HG03139 (cell line): ENCODE data around the gene TMEM144.
"Not testable (repeated sequence)": the region's sequence is repeated elsewhere in the genome, so short reads cannot be mapped to it uniquely, and the experiment has no call there.

ENCODE experiments used
- ATAC-seq: cut with Tn5 transposase; IDR thresholded peaks from one replicate; pipeline ENCODE4 v1.9.1; 2021; ENCODE audit not compliant: unreplicated experiment

The TMEM144 gene

GRCh38 chr4:158234671-158235070, 24.4 kb downstream of the TMEM144 start:
- no peak for ATAC-seq

GRCh38 chr4:158236304-158237030, 26.2 kb downstream of the TMEM144 start:
- ATAC-seq, result no peak

- no peak for ATAC-seq
Observed at GRCh38 chr4:158238575-158238974, 28.3 kb downstream of the TMEM144 start.

- no peak for ATAC-seq
Observed at GRCh38 chr4:158239196-158239595, 28.9 kb downstream of the TMEM144 start.

GRCh38 chr4:158243071-158243470, 32.8 kb downstream of the TMEM144 start:
- ATAC-seq, result no peak

- ATAC-seq, result no peak
Observed at GRCh38 chr4:158250321-158250720, 40.0 kb downstream of the TMEM144 start.

GRCh38 chr4:158253350-158253980, 43.2 kb downstream of the TMEM144 start:
- ATAC-seq, result peak; percentile 56

- no peak for ATAC-seq
Observed at GRCh38 chr4:158254292-158254691, 44.0 kb downstream of the TMEM144 start.

GRCh38 chr4:158255727-158256324, 45.5 kb downstream of the TMEM144 start:
- peak; percentile 64 for ATAC-seq

GRCh38 chr4:158259955-158260575, 49.8 kb downstream of the TMEM144 start:
- no peak for ATAC-seq

GRCh38 chr4:158261480-158261879, 51.2 kb downstream of the TMEM144 start:
- ATAC-seq, result no peak

- no peak for ATAC-seq
Observed at GRCh38 chr4:158268553-158268952, 58.3 kb downstream of the TMEM144 start.

- ATAC-seq, result no peak
Observed at GRCh38 chr4:158274636-158275035, 64.3 kb downstream of the TMEM144 start.

- ATAC-seq, result no peak
Observed at GRCh38 chr4:158277558-158277957, 67.3 kb downstream of the TMEM144 start.

GRCh38 chr4:158279052-158279451, 68.8 kb downstream of the TMEM144 start:
- ATAC-seq, result not testable (repeated sequence)

GRCh38 chr4:158280856-158281255, 70.6 kb downstream of the TMEM144 start:
- ATAC-seq, result no peak

- ATAC-seq, result no peak
Observed at GRCh38 chr4:158282252-158282651, 72.0 kb downstream of the TMEM144 start.

- ATAC-seq, result no peak
Observed at GRCh38 chr4:158285429-158286216, 75.3 kb downstream of the TMEM144 start.

- no peak for ATAC-seq
Observed at GRCh38 chr4:158290912-158291311, 80.6 kb downstream of the TMEM144 start.

GRCh38 chr4:158291334-158292055, 81.2 kb downstream of the TMEM144 start:
- ATAC-seq, result no peak
